Measurements from ENCODE around the gene AFDN.

The AFDN gene

GRCh38 chr6:167841981-167842380, 15.3 kb downstream of the AFDN start:
- no peak for DNase-seq

- DNase-seq: no peak
These were observed 15.7 kb downstream of the AFDN start for GRCh38 chr6:167842457-167842856.

- DNase-seq: no peak
These were observed 16.3 kb downstream of the AFDN start for GRCh38 chr6:167843023-167843422.

GRCh38 chr6:167845856-167846255, 19.1 kb downstream of the AFDN start:
- no peak for DNase-seq

GRCh38 chr6:167846997-167847606, 20.4 kb downstream of the AFDN start:
- no peak for DNase-seq

GRCh38 chr6:167847936-167848335, 21.2 kb downstream of the AFDN start:
- DNase-seq: no peak

- DNase-seq: no peak
These were observed 22.1 kb downstream of the AFDN start for GRCh38 chr6:167848783-167849182.

GRCh38 chr6:167849846-167850459, 23.2 kb downstream of the AFDN start:
- DNase-seq: no peak

- no peak for DNase-seq
These were observed 24.1 kb downstream of the AFDN start for GRCh38 chr6:167850782-167851181.

GRCh38 chr6:167851370-167851952, 24.8 kb downstream of the AFDN start:
- DNase-seq: no peak

GRCh38 chr6:167855825-167856425, 29.2 kb downstream of the AFDN start:
- peak in 1 of 2 donors; percentile 0 for DNase-seq

GRCh38 chr6:167856474-167856873, 29.8 kb downstream of the AFDN start:
- DNase-seq: no peak

GRCh38 chr6:167856999-167857660, 30.4 kb downstream of the AFDN start:
- no peak for DNase-seq

GRCh38 chr6:167858086-167858591, 31.4 kb downstream of the AFDN start:
- no peak for DNase-seq

- no peak for DNase-seq
These were observed 32.3 kb downstream of the AFDN start for GRCh38 chr6:167858842-167859664.

GRCh38 chr6:167860550-167861226, 34.0 kb downstream of the AFDN start:
- no peak for DNase-seq

- no peak for DNase-seq
These were observed 34.7 kb downstream of the AFDN start for GRCh38 chr6:167861424-167861823.

GRCh38 chr6:167863897-167864296, 37.2 kb downstream of the AFDN start:
- DNase-seq: no peak

- no peak for DNase-seq
These were observed 39.9 kb downstream of the AFDN start for GRCh38 chr6:167866642-167867041.

GRCh38 chr6:167870321-167870720, 43.6 kb downstream of the AFDN start:
- DNase-seq: no peak

- DNase-seq: no peak
These were observed 46.0 kb downstream of the AFDN start for GRCh38 chr6:167872538-167873210.

Measured in stimulated activated CD4-positive, alpha-beta T cell treated with anti-CD3 and anti-CD28 coated beads, Interleukin-2, amount 100 ng/mL, for 24 hours (primary cell).